Measurements from ENCODE around the gene TGFBRAP1.

TGFBRAP1 gene

DNA sequence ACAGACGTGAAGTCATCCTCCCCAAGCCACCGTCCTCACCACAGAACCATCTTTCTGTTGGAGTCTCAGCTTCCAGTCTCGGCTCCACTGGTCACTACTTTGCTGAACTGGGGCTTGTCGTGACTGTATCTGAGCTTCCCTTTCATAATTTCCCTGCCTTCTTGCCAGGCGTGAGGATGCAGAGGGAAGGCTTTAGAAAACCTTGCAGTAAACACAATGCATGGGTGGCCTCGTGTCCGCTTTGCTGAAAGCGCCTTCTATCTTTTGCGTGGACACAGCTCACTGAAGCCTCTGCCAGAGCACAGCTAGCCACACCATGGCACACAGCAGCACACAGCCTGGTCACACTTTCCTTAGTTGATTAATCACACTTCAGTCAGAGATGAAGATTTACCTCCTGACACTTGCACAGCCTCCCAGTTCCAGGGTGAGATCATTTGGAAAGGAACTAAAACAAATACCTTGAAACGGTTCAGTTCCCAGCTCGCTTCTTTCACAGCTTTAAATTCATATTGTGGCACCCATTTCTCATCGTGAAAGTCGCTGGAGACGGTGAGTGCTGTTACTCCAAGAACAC, 90.8 kb downstream of the TGFBRAP1 start:
- DNase-seq (ENCODE audit: low read depth in 2 of 2) = no peak

DNA sequence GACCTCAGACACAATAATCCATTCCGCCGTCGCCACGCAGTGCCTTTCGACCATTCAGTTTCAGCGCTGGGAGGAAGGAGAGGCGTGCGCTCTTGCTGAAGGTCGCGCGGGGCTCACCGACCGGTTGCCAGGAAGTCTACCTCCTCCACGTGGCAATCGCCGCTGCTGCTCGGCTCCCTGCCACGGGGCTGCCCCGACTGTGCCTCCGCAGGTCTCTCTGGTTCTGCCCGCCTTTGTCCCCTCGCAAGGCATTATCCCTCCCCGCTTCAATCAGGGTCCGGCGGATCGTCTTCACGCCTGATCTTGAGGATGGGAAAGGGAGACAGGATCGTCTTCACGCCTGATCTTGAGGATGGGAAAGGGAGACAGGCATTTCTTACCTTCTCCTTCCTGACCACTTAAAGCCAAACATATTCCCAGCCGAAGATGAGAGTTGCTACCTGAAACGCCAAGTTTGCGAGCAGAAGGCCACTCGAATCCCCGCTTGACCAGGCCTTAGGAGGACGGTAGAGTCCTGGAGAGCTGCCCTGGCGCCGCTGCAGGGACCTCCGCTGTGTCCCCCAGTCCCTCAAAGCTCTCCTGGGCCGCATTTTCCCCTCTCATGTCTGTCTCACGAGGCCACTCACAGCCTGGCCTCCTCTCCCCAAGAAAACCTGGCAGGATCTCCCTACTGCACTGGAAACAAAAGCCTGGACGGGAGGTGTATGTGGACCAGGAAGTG, 92.3 kb downstream of the TGFBRAP1 start:
- DNase-seq (ENCODE audit: low read depth in 2 of 2) = peak in 1 of 2 donors; percentile 5

DNA sequence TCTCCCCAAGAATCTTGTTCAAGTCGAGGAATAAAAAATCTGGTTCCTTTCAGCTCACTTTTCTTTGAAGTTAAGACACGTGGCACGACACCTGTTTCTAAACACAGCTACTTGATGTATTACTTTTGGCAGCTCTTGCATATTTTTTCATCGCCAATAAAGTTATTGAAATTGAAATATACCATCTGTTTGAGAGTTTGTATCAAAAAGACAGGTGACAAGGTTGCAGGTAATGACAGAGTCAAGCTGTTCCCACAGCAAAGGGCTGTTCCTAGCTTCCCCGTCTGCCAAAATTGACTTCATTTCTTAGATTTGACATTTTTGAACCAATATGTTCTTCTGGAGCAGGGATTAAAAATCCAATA, 93.5 kb downstream of the TGFBRAP1 start:
- no peak for DNase-seq (ENCODE audit: low read depth in 2 of 2)

DNA sequence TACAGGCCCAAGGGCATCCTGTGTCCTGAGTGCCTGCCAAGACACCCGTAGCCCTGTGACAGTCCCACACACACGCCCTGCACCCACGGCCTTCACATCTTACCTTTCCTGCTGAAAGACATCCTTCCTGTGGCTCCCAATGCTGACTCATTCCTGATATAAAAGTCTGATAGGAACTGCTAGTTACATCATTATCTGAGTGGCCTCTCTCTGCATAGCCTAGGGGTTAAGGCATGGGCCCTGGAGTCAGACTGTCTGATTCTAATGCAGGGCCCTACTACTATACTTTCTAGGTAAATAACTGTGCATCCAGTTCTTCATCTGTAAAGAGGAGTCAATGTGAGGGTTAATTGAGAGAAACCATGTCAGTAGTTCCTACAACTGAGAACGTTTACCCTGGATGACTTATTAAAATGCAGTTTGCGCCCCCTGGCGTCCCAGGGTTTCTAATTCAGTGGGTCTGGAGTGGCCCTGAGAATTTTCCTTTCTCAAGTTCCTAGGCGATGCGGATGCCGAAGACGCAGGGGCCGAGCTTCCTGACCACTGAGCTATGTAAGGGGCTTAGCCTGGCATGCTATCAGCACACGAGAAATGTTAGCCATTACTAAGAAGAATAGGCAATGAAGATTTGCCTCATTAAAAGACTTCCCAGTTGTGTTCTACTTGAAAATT, 94.0 kb downstream of the TGFBRAP1 start:
- peak; percentile 27 for DNase-seq (ENCODE audit: low read depth in 2 of 2)

DNA sequence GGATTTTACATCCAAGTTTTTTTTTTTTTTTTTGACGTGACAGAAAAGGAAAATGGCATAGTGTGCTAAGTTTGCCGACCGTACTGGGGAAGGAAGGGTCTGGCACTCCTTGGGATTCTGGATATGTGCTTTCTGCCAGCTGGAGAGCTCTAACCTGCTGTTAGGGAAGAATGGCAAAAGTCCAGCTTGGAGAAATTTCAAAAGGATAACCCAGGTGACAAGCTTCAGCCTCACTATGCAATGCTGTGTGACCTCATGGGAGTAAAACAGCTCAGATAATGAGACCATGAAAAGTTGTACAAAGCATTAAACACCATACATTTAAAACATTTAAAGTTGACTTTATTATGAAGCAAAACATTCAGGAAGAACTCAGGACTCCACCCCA, 98.3 kb downstream of the TGFBRAP1 start:
- no peak for DNase-seq (ENCODE audit: low read depth in 2 of 2)

DNA sequence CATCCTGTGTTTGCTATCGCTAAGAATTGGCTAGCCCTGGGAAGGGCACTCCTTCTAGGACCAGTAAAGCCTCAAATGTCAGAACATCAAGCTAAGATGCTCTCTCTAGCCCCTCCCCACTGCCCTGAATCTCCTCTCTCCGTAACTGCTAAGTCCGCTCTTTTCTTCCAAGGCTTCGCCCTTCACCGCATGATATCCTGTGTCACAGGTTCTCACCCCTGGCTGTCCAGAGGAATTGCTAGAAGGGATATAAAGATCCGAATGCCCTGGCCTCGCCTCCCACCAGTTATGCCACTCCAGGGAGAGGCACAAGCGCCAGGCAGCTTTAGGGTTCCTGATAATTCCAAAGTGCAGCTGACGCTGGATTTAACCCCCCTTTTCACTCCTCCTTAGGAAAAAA, 105.1 kb downstream of the TGFBRAP1 start:
- no peak for DNase-seq (ENCODE audit: low read depth in 2 of 2)

DNA sequence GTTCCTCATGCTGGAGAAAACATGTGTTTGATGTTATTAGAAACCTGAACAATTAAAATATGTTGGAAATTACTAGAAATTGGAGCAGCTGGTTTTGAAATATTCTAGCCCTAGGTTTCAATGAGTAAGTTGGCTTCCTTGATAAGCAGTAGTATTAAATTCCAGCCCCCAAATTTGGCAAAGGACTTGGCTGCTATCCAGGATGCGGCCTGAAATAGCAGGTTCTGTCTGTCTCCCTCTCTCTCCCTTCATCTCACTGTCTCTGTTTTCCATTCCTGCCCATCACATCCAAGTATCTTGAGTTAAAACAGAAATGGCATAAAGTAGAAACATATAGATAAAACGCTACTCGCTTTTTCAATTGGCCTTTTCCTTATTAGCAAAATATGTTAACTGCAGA, 108.9 kb downstream of the TGFBRAP1 start:
- no peak for DNase-seq (ENCODE audit: low read depth in 2 of 2)

DNA sequence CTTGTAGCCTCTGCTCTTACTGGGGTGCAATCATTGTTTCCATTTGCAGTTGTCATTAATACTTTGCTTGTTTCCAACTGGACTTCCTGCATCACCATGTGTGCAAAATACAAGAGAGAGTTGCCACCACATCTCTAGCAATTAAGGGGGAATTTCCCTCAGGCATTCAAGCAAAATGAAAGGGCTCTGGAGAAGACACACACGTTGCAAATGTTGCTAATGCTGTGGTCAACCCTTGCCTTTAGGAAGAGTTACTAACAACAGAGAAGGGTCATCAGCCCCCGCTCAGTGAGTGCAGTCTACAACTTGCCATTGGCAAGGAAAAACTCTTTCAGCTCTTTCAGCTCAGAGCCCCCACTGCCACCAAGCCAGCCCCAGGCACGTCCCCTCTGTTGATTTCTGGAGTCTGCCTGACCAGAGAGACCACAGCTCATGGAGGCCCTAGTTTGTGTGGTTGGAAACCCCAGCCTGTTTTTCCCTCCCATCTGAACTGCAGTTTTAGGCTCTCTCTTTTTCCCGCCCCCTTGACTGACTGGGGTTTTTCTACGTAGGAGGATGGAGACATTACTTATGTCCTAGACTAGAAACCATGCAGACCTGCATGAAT, 113.8 kb downstream of the TGFBRAP1 start:
- DNase-seq (ENCODE audit: low read depth in 2 of 2) = no peak

All from stimulated activated CD8-positive, alpha-beta memory T cell treated with anti-CD3 and anti-CD28 coated beads, Interleukin-7, amount 100 ng/mL, for 4 hours (primary cell).